Activated CD8-positive, alpha-beta memory T cell treated with anti-CD3 and anti-CD28 coated beads, Interleukin-2, amount 10 ng/mL, durations not matched to agents 7 days and 5 days (primary cell): ENCODE results near the gene SBNO2. TPM values are rescaled to one million over a fixed set of nuclear protein-coding genes. Genes with fewer than 3 reads are reported as not detected.

Source experiments
- ATAC-seq: fragments of 150-1000 bp; cut with Tn5 transposase; one replicate; pipeline ENCODE4 v1.10.0; 2021; ENCODE audit warnings: moderate library complexity
- CTCF ChIA-PET: fragments of 350-600 bp; sonication (Branson Sonifier 250); formaldehyde crosslinking; loops from one replicate; lab custom pipeline; 2021; ENCODE audit warnings: antibody characterized with exemption; lab: Charles Lee
- DNase-seq: peaks from one replicate; pipeline ENCODE4 v3.0.0-alpha.2; 2020
- H3K27ac Mint-ChIP-seq: one replicate; pipeline ENCODE4 v1.8.0; 2021; ENCODE audit warnings: mild to moderate bottlenecking, mixed read lengths
- H3K27me3 Mint-ChIP-seq: one replicate; pipeline ENCODE4 v1.8.0; 2021; ENCODE audit warnings: mixed read lengths
- H3K36me3 Mint-ChIP-seq: one replicate; pipeline ENCODE4 v1.8.0; 2021; ENCODE audit warnings: mild to moderate bottlenecking, mixed read lengths
- H3K4me1 Mint-ChIP-seq: one replicate; pipeline ENCODE4 v1.8.0; 2021; ENCODE audit warnings: mixed read lengths
- H3K4me3 Mint-ChIP-seq: one replicate; pipeline ENCODE4 v1.8.0; 2021; ENCODE audit warnings: mild to moderate bottlenecking, moderate library complexity, mixed read lengths
- H3K9me3 Mint-ChIP-seq: one replicate; pipeline ENCODE4 v1.8.0; 2022; ENCODE audit warnings: low read depth, mixed read lengths
- total RNA-seq, 2 experiments: library from RNA; stranded (reverse); gene quantifications; one replicate each; pipeline ENCODE4 v1.2.3, GENCODE V29; 2021

SBNO2 gene
- total RNA-seq, 2 experiments from 2014 or later: 50.6 to 74.7 TPM

- Mint-ChIP-seq H3K9me3 (peaks cover 3% of the 10 kb centered on the region), H3K4me3 (no peak overlapping the region), H3K27ac (peak overlapping the region; percentile 33), H3K27me3 (no peaks in the 10 kb centered on the region), H3K36me3 (peaks cover 11% of the 10 kb centered on the region), H3K4me1 (peaks cover 68% of the 10 kb centered on the region)
- CTCF ChIA-PET: interaction anchor here (2.4 kb wide), 1 partner anchor 67 kb away, joined by 4 read pairs; no protein-coding TSS in a partner anchor
- ATAC-seq (no peak), DNase-seq (no peak)
These were observed 75.7 kb downstream of the SBNO2 start for GRCh38 chr19:1098177-1099051.

- CTCF ChIA-PET: interaction anchor here (2.4 kb wide), 1 partner anchor 67 kb away, joined by 4 read pairs; no protein-coding TSS in a partner anchor
- DNase-seq (no peak), ATAC-seq (no peak)
- H3K4me3 Mint-ChIP-seq: no peak overlapping the region
- peaks cover 67% of the 10 kb centered on the region for H3K4me1 Mint-ChIP-seq
- peak overlapping the region; percentile 9 for H3K27ac Mint-ChIP-seq
- H3K27me3 Mint-ChIP-seq: no peaks in the 10 kb centered on the region
- peaks cover 11% of the 10 kb centered on the region for H3K36me3 Mint-ChIP-seq
- H3K9me3 Mint-ChIP-seq: peaks cover 3% of the 10 kb centered on the region
These were observed 76.3 kb downstream of the SBNO2 start for GRCh38 chr19:1097810-1098176.

- peak within 1 kb of the TSS; percentile 91 for H3K27ac Mint-ChIP-seq
- ATAC-seq: peak; percentile 96
- peak; percentile 99 for DNase-seq
- no peaks in the 10 kb centered on the region for H3K27me3 Mint-ChIP-seq
- peaks cover 11% of the 10 kb centered on the region for H3K36me3 Mint-ChIP-seq
- peaks cover 3% of the 10 kb centered on the region for H3K9me3 Mint-ChIP-seq
- peaks cover 62% of the 10 kb centered on the region for H3K4me1 Mint-ChIP-seq
- H3K4me3 Mint-ChIP-seq: peak within 1 kb of the TSS; percentile 86
- CTCF ChIA-PET: interaction anchor here (1.3 to 3.1 kb wide), 5 partner anchors 10 to 149 kb away, joined by 3 to 12 read pairs (median 6); partner anchors contain the start of gene ARHGAP45
These were observed 78.9 kb downstream of the SBNO2 start, which contains the start of gene POLR2E for GRCh38 chr19:1094978-1095701. Gene POLR2E (minus strand): TSS chr19:1095375. CDS start chr19:1095315, 60 bp downstream.

- Mint-ChIP-seq H3K4me1 (peaks cover 60% of the 10 kb centered on the region), H3K27ac (peak overlapping the region; percentile 69)
- peak; percentile 4 for ATAC-seq
These were observed 79.5 kb downstream of the SBNO2 start for GRCh38 chr19:1094655-1094977.

DNA sequence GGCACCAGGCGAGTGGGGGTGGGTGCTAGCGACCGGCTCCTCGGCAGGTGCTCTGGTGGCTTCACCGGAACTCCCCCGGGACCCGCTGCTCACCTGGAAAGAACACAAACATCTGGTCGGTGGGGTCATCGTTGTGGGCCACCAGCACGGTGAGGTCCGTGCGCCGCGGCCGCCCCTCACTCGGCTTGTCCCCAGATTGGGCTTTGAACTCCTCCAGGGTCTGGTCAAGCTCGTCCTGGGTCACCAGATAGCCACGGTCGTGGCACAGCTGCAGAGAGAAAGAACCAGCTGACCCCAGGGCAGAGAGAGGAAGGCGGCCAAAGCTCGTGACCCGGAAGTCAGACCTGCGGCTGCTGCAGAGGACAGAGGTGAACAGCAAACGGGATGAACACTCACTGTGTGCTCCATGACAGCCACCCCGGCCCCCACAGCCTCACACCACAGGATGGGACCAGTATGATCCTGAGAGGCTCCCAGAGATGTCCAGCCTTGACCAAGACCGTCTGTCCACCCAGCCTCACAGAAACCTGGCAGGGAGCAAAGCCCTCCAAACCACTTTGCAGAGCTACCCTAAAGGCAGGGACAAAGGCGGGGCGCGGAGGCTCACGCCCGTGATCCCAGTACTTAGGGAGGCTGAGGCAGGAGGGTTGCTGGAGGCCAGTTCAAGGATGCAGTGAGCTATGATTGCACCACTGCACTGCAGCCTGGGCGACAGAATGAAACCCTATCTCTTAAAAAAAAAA, 80.1 kb downstream of the SBNO2 start:
- CTCF ChIA-PET: interaction anchor here (0.6 to 3.1 kb wide), 10 partner anchors 9 to 98 kb away, joined by 3 to 12 read pairs (median 4); partner anchors contain the start of genes ARHGAP45 and CNN2
- ATAC-seq: no peak
- no peaks in the 10 kb centered on the region for H3K9me3 Mint-ChIP-seq
- H3K4me3 Mint-ChIP-seq: peak overlapping the region; percentile 86
- DNase-seq: no peak
- H3K36me3 Mint-ChIP-seq: peaks cover 3% of the 10 kb centered on the region
- H3K27me3 Mint-ChIP-seq: no peaks in the 10 kb centered on the region
- peaks cover 55% of the 10 kb centered on the region for H3K4me1 Mint-ChIP-seq
- H3K27ac Mint-ChIP-seq: peak overlapping the region; percentile 69

More at GRCh38 chr19:1094655-1094977, 79.5 kb downstream of the SBNO2 start:
- Mint-ChIP-seq H3K36me3 (peaks cover 6% of the 10 kb centered on the region), H3K4me3 (peak overlapping the region; percentile 86), H3K9me3 (no peaks in the 10 kb centered on the region), H3K27me3 (no peaks in the 10 kb centered on the region)
- DNase-seq: no peak
- CTCF ChIA-PET: interaction anchor here (0.9 to 3.1 kb wide), 8 partner anchors 9 to 150 kb away, joined by 3 to 12 read pairs (median 4); partner anchors contain the start of genes ARHGAP45 and CNN2

DNA sequence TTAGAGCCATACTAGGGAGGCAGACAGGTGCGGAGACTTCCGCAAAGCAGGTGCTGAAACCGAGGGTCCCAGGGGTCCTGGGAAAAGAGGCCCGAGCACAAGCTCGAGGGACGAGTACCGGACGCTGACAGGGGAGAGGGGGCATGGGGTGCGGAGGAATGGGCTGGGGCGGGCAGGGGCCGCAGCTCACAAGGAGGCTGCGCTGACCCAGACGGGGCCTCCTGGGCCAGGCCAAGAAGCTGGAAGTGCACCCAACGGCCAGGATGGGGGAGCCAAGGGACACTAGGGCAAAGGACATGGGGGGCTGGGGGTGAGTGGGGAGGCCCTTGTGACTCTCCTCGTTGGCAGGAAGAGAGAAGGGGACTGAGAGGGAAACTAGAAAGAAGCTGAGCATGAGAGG, 80.7 kb downstream of the SBNO2 start:
- ATAC-seq (no peak), DNase-seq (no peak)
- H3K27ac Mint-ChIP-seq: peak overlapping the region; percentile 37
- CTCF ChIA-PET: interaction anchor here (0.6 to 3.1 kb wide), 7 partner anchors 8 to 99 kb away, joined by 3 to 12 read pairs (median 4); partner anchors contain the start of gene CNN2
- peak overlapping the region; percentile 86 for H3K4me3 Mint-ChIP-seq
- no peaks in the 10 kb centered on the region for H3K27me3 Mint-ChIP-seq
- peaks cover 54% of the 10 kb centered on the region for H3K4me1 Mint-ChIP-seq
- H3K9me3 Mint-ChIP-seq: no peaks in the 10 kb centered on the region
- peaks cover 1% of the 10 kb centered on the region for H3K36me3 Mint-ChIP-seq

- DNase-seq: no peak
- no peaks in the 10 kb centered on the region for H3K9me3 Mint-ChIP-seq
- no peak overlapping the region for H3K4me3 Mint-ChIP-seq
- H3K36me3 Mint-ChIP-seq: peaks cover 6% of the 10 kb centered on the region
- CTCF ChIA-PET: interaction anchor here (0.8 to 6.9 kb wide), 8 partner anchors 10 to 153 kb away, joined by 3 to 64 read pairs (median 8); partner anchors contain the start of gene ARHGAP45
- peaks cover 59% of the 10 kb centered on the region for H3K4me1 Mint-ChIP-seq
- no peak for ATAC-seq
- H3K27me3 Mint-ChIP-seq: no peaks in the 10 kb centered on the region
- no peak overlapping the region for H3K27ac Mint-ChIP-seq
These were observed 82.4 kb downstream of the SBNO2 start for GRCh38 chr19:1091544-1092175.

DNA sequence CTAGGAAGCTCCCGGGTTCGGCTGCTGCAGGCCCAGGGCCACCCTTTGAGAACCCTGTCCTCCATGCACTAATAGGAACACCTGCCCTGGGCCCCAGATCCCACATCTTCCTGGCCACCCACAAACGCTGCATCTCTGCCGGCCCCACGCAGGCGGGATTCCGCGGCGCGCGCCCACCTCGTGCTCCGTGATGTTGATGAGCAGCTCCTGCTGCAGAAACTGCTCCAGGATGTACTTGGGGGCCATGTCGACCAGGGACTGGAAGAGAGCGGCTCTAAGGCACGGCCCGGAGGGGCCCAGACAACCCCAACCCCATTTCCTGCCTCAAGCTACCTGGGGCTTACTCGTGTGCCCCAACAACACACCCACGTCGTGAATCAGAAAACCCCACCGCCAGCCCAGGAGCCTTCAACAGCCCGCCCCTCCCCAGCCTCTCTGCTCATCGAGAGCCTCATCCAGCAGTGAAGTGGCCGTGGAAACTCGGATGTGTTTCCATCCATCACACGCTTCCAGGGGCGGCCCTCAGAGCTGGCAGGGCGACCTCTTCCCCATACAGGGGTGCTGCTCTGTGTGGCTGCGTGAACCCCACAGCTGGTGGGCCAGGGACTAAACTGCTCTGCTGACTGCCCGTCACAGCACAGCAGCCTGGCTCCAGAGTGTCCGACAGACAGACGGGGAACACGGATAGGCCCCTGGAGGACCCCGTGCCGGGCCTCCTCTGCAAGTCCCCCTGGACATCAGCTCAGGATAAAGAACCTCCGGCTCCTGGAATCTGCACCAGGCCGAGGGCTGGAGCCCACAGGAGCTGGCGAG, 83.1 kb downstream of the SBNO2 start:
- H3K4me1 Mint-ChIP-seq: peaks cover 57% of the 10 kb centered on the region
- no peak overlapping the region for H3K4me3 Mint-ChIP-seq
- H3K27ac Mint-ChIP-seq: peak overlapping the region; percentile 80
- H3K36me3 Mint-ChIP-seq: peaks cover 6% of the 10 kb centered on the region
- CTCF ChIA-PET: interaction anchor here (0.7 to 6.9 kb wide), 14 partner anchors 9 to 175 kb away, joined by 3 to 64 read pairs (median 4); partner anchors contain the start of gene ARHGAP45
- peak; percentile 68 for DNase-seq
- no peaks in the 10 kb centered on the region for H3K27me3 Mint-ChIP-seq
- H3K9me3 Mint-ChIP-seq: no peaks in the 10 kb centered on the region
- ATAC-seq: no peak

DNA sequence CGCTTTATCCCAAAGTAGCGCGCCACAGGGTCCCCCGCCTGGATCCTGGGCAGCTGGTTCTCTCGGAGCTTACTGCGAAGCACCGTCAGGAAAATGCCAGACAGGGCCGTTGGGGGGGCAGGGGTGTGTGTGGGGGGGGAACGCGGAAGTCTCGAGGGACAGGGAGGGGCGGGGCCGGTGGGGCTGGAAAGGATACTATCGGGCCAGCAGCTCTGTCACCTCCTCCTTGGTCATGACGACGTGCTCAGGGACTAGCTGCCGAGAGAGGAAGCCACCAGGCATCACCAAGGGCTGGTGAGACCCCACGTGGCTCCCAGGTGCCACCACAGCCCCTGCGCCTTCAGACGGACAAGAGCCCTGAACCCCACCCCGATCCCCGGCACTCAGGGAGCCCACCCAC, 84.2 kb downstream of the SBNO2 start:
- H3K27ac Mint-ChIP-seq: peak overlapping the region; percentile 43

DNA sequence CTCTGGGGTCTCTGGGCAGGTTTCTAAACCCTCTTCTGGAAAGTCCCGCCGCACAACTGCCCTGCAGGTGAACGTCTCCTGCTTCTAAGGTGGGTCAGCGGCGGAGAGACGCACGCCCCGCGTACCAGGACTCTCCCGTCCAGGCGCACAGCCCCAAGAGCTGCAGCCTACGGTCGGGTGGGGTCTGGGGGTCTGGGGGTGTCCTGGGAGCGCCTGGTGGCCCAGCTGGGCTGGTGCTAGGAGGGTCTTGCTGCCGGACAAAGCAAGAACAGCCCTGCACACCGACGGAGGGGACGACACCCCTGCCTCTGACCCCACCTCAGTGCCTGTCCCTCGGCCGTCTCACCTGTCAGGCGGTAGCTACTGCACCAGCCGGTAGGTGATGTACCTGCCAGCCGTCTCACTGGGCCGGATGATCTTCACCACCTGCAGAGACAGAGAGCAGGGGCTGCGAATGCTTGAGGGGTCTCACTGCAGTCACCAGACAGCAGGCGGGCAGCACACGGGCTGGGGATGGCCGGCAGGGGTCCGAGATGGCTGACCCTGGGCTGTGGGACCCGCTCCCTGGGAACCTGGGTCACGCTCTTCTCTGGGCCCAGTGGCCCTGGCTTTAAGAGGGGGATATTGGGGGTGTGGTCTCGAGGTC, 84.8 kb downstream of the SBNO2 start:
- Mint-ChIP-seq H3K9me3 (no peaks in the 10 kb centered on the region), H3K4me3 (no peak overlapping the region), H3K27ac (peak overlapping the region; percentile 43), H3K36me3 (peaks cover 18% of the 10 kb centered on the region), H3K27me3 (no peaks in the 10 kb centered on the region), H3K4me1 (peaks cover 55% of the 10 kb centered on the region)
- CTCF ChIA-PET: interaction anchor here (0.8 to 6.9 kb wide), 12 partner anchors 10 to 151 kb away, joined by 3 to 64 read pairs (median 6); partner anchors contain the start of genes ARHGAP45 and CNN2
- no peak for ATAC-seq
- DNase-seq: no peak

More for the DNA sequence above, 84.2 kb downstream of the SBNO2 start:
- CTCF ChIA-PET: interaction anchor here (0.7 to 6.9 kb wide), 16 partner anchors 8 to 176 kb away, joined by 3 to 64 read pairs (median 4); partner anchors contain the start of genes ARHGAP45 and CNN2
- peaks cover 55% of the 10 kb centered on the region for H3K4me1 Mint-ChIP-seq
- peaks cover 14% of the 10 kb centered on the region for H3K36me3 Mint-ChIP-seq
- DNase-seq (peak; percentile 83), ATAC-seq (peak; percentile 52)
- no peaks in the 10 kb centered on the region for H3K27me3 Mint-ChIP-seq
- no peaks in the 10 kb centered on the region for H3K9me3 Mint-ChIP-seq
- H3K4me3 Mint-ChIP-seq: no peak overlapping the region
